Activated naive CD4-positive, alpha-beta T cell treated with anti-CD3 and anti-CD28 coated beads, Interleukin-2, amount 10 ng/mL, durations not matched to agents 7 days and 5 days (primary cell): ENCODE results near the gene C10orf120.

Source experiments
- CTCF ChIA-PET: fragments of 350-600 bp; sonication (Branson Sonifier 250); formaldehyde crosslinking; loops from one replicate; lab custom pipeline; 2021; ENCODE audit warnings: antibody characterized with exemption; lab: Charles Lee
- DNase-seq: peaks from one replicate; pipeline ENCODE4 v3.0.0-alpha.2; 2020
- H3K27ac Mint-ChIP-seq: one replicate; pipeline ENCODE4 v1.8.0; 2021; ENCODE audit warnings: mild to moderate bottlenecking, moderate library complexity, mixed read lengths
- H3K27me3 Mint-ChIP-seq: one replicate; pipeline ENCODE4 v1.8.0; 2021; ENCODE audit warnings: mild to moderate bottlenecking, mixed read lengths
- H3K36me3 Mint-ChIP-seq: one replicate; pipeline ENCODE4 v1.8.0; 2021; ENCODE audit warnings: mixed read lengths
- H3K4me1 Mint-ChIP-seq: one replicate; pipeline ENCODE4 v1.8.0; 2021; ENCODE audit warnings: mixed read lengths
- H3K4me3 Mint-ChIP-seq: one replicate; pipeline ENCODE4 v1.8.0; 2021; ENCODE audit warnings: mild to moderate bottlenecking, moderate library complexity, mixed read lengths
- H3K9me3 Mint-ChIP-seq: one replicate; pipeline ENCODE4 v1.8.0; 2021; ENCODE audit warnings: mixed read lengths

C10orf120 gene

GRCh38 chr10:122688293-122688989 lies 11.2 kb downstream of the C10orf120 start:
- H3K4me1 Mint-ChIP-seq, result no peaks in the 10 kb centered on the region
- H3K4me3 Mint-ChIP-seq, result no peak overlapping the region
- H3K27ac Mint-ChIP-seq, result no peak overlapping the region
- no peak for DNase-seq
- CTCF ChIA-PET, result no interaction called here
- H3K9me3 Mint-ChIP-seq, result no peaks in the 10 kb centered on the region
- H3K27me3 Mint-ChIP-seq, result peaks cover 16% of the 10 kb centered on the region
- no peaks in the 10 kb centered on the region for H3K36me3 Mint-ChIP-seq

- Mint-ChIP-seq H3K36me3 (no peaks in the 10 kb centered on the region), H3K27ac (no peak overlapping the region), H3K27me3 (peaks cover 21% of the 10 kb centered on the region), H3K4me1 (no peaks in the 10 kb centered on the region), H3K9me3 (no peaks in the 10 kb centered on the region), H3K4me3 (no peak overlapping the region)
- no peak for DNase-seq
- CTCF ChIA-PET, result no interaction called here
These were observed 17.1 kb downstream of the C10orf120 start for GRCh38 chr10:122682522-122682921.

DNA sequence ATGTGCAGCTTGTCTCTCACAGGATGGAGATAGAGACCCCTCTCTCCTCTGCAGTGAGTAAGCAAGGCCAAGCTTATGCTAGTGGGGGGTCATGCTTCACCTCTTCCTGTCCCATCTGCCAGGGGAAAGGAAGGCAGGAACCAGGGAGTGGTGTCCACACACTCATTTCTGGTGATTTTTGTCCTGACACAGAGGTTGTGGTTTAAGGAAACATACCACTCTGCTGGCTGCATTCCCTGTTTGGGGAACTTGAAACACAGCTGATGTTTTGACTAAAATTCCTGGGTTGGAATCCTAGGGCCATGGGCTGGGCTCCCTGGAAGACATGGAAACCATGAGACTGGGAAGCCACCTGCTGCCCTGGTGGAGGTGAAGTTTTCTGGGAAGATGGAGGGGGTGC lies 21.4 kb downstream of the C10orf120 start:
- Mint-ChIP-seq H3K27ac (no peak overlapping the region), H3K4me3 (no peak overlapping the region), H3K9me3 (no peaks in the 10 kb centered on the region), H3K27me3 (peaks cover 26% of the 10 kb centered on the region), H3K36me3 (no peaks in the 10 kb centered on the region), H3K4me1 (no peaks in the 10 kb centered on the region)
- CTCF ChIA-PET, result no interaction called here
- no peak for DNase-seq

GRCh38 chr10:122675278-122675677 lies 24.4 kb downstream of the C10orf120 start:
- Mint-ChIP-seq H3K9me3 (no peaks in the 10 kb centered on the region), H3K36me3 (no peaks in the 10 kb centered on the region), H3K27me3 (peaks cover 42% of the 10 kb centered on the region), H3K4me1 (no peaks in the 10 kb centered on the region), H3K4me3 (no peak overlapping the region), H3K27ac (no peak overlapping the region)
- DNase-seq, result no peak
- CTCF ChIA-PET, result interaction anchor here (1.3 kb wide), 1 partner anchor 13 kb away, joined by 4 read pairs; no protein-coding TSS in a partner anchor

DNA sequence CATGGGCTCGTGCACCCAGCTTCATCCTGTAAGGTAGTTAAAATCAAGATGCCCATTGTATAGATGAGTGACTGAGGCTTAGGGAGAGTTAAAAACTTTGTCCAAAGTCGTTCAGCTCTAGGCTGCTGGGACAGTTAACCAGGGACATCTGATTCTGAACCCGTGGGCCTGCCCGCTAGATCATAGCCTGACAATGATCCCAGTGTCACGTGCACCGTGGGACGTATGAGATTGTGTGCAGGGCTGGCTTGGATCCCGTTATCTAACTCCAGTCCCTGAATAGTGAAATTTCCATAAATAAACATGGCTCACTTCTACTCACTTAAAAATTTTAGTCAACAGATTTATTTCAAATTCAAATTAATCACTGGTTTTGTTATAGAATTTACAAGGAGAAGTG lies 24.9 kb downstream of the C10orf120 start:
- no peak overlapping the region for H3K27ac Mint-ChIP-seq
- CTCF ChIA-PET, result interaction anchor here (1.3 kb wide), 1 partner anchor 12 kb away, joined by 4 read pairs; no protein-coding TSS in a partner anchor
- DNase-seq, result no peak
- no peaks in the 10 kb centered on the region for H3K9me3 Mint-ChIP-seq
- H3K27me3 Mint-ChIP-seq, result peaks cover 43% of the 10 kb centered on the region
- no peak overlapping the region for H3K4me3 Mint-ChIP-seq
- no peaks in the 10 kb centered on the region for H3K36me3 Mint-ChIP-seq
- H3K4me1 Mint-ChIP-seq, result no peaks in the 10 kb centered on the region

GRCh38 chr10:122673731-122674130 lies 25.9 kb downstream of the C10orf120 start:
- no peaks in the 10 kb centered on the region for H3K36me3 Mint-ChIP-seq
- H3K27ac Mint-ChIP-seq, result no peak overlapping the region
- no peak for DNase-seq
- peaks cover 39% of the 10 kb centered on the region for H3K27me3 Mint-ChIP-seq
- no peaks in the 10 kb centered on the region for H3K9me3 Mint-ChIP-seq
- no peaks in the 10 kb centered on the region for H3K4me1 Mint-ChIP-seq
- CTCF ChIA-PET, result interaction anchor here (1.2 kb wide), 1 partner anchor 16 kb away, joined by 3 read pairs; no protein-coding TSS in a partner anchor
- H3K4me3 Mint-ChIP-seq, result no peak overlapping the region

- CTCF ChIA-PET, result interaction anchor here (1.2 kb wide), 1 partner anchor 16 kb away, joined by 3 read pairs; no protein-coding TSS in a partner anchor
- Mint-ChIP-seq H3K27ac (no peak overlapping the region), H3K4me1 (no peaks in the 10 kb centered on the region), H3K36me3 (no peaks in the 10 kb centered on the region), H3K27me3 (peaks cover 39% of the 10 kb centered on the region), H3K9me3 (no peaks in the 10 kb centered on the region), H3K4me3 (no peak overlapping the region)
- DNase-seq, result no peak
These were observed 26.4 kb downstream of the C10orf120 start for GRCh38 chr10:122673269-122673668.

- Mint-ChIP-seq H3K27ac (no peak overlapping the region), H3K36me3 (no peaks in the 10 kb centered on the region), H3K4me3 (no peak overlapping the region), H3K9me3 (no peaks in the 10 kb centered on the region), H3K4me1 (no peaks in the 10 kb centered on the region), H3K27me3 (peaks cover 37% of the 10 kb centered on the region)
- CTCF ChIA-PET, result no interaction called here
- no peak for DNase-seq
These were observed 27.0 kb downstream of the C10orf120 start for GRCh38 chr10:122672655-122673054.

- CTCF ChIA-PET, result interaction anchor here (0.7 kb wide), 1 partner anchor 20 kb away, joined by 3 read pairs; no protein-coding TSS in a partner anchor
- Mint-ChIP-seq H3K27me3 (peaks cover 33% of the 10 kb centered on the region), H3K4me3 (no peak overlapping the region), H3K9me3 (no peaks in the 10 kb centered on the region), H3K27ac (no peak overlapping the region), H3K36me3 (no peaks in the 10 kb centered on the region), H3K4me1 (no peaks in the 10 kb centered on the region)
- DNase-seq, result no peak
These were observed 28.3 kb downstream of the C10orf120 start for GRCh38 chr10:122671355-122671754.

DNA sequence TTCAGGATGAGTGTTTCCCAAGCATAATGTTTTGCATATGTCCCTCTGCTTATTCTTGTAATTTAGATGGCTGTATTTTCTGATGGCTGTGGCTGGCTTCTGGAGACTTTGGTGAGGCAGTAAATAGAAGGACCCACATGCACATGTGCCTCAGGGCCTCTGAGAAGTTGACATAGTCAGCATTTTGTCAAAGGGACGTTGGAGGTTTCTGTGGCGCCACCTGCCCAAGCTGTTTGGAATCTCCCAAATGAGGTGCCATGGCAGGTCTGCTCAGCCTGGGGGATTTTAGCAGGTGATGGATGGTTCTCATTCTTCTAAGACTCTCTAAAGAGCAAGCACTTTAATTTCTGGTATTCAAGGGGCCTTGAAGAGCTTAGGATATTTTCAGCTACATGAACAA lies 29.8 kb downstream of the C10orf120 start:
- DNase-seq, result no peak
- no peaks in the 10 kb centered on the region for H3K4me1 Mint-ChIP-seq
- peaks cover 34% of the 10 kb centered on the region for H3K27me3 Mint-ChIP-seq
- H3K4me3 Mint-ChIP-seq, result no peak overlapping the region
- no peaks in the 10 kb centered on the region for H3K36me3 Mint-ChIP-seq
- H3K27ac Mint-ChIP-seq, result no peak overlapping the region
- H3K9me3 Mint-ChIP-seq, result no peaks in the 10 kb centered on the region
- CTCF ChIA-PET, result no interaction called here

DNA sequence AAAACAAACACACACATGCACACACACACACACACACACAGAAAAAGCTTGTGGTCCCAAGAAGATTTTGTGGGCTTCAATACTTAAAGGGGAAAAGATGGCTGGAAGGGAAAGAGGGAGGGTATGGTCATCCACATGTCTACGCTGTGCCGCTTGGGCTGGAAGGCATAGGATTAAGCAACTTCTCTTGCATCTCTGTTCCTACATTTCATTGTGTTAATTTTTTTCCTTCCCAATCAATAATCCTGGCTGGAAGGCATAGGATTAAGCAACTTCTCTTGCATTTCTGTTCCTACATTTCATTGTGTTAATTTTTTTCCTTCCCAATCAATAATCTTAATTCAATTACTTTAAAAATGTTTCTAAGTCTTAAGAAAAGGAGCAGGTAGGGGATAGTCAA lies 30.6 kb downstream of the C10orf120 start:
- H3K9me3 Mint-ChIP-seq, result no peaks in the 10 kb centered on the region
- H3K4me3 Mint-ChIP-seq, result no peak overlapping the region
- no peaks in the 10 kb centered on the region for H3K4me1 Mint-ChIP-seq
- no peak for DNase-seq
- no peak overlapping the region for H3K27ac Mint-ChIP-seq
- CTCF ChIA-PET, result no interaction called here
- H3K36me3 Mint-ChIP-seq, result no peaks in the 10 kb centered on the region
- peaks cover 40% of the 10 kb centered on the region for H3K27me3 Mint-ChIP-seq

GRCh38 chr10:122665946-122666345 lies 33.7 kb downstream of the C10orf120 start:
- CTCF ChIA-PET, result no interaction called here
- H3K36me3 Mint-ChIP-seq, result no peaks in the 10 kb centered on the region
- no peak overlapping the region for H3K27ac Mint-ChIP-seq
- H3K9me3 Mint-ChIP-seq, result no peaks in the 10 kb centered on the region
- H3K4me1 Mint-ChIP-seq, result no peaks in the 10 kb centered on the region
- no peak for DNase-seq
- H3K4me3 Mint-ChIP-seq, result no peak overlapping the region
- H3K27me3 Mint-ChIP-seq, result peaks cover 21% of the 10 kb centered on the region

DNA sequence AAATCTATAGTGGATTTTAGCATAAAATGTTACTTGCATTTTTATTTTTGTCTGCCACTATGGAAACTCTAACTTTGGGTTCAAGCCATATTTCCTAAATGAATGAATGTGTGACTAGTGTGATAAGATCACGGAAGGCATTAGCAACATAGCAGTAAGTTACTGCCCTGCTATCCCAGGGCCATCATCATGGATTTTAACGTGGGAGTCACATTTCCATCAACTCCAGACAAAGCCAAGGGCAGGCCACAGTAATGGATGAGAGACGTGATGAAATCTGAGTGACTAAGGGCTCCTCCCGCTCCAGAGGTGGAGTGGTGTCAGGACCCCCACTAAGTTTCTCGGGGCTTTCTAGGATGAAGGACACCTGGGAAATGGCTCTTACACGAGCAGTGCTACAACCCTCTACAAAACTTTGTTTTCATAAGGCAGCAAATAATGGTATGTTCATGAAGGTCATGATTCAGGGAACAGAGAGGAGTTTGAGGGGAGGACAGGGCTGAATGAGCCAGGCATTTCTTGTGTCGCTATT lies 34.3 kb downstream of the C10orf120 start:
- no peaks in the 10 kb centered on the region for H3K4me1 Mint-ChIP-seq
- H3K9me3 Mint-ChIP-seq, result no peaks in the 10 kb centered on the region
- CTCF ChIA-PET, result no interaction called here
- H3K27me3 Mint-ChIP-seq, result peaks cover 15% of the 10 kb centered on the region
- no peak overlapping the region for H3K27ac Mint-ChIP-seq
- H3K4me3 Mint-ChIP-seq, result no peak overlapping the region
- no peaks in the 10 kb centered on the region for H3K36me3 Mint-ChIP-seq
- DNase-seq, result no peak

GRCh38 chr10:122664501-122664900 lies 35.1 kb downstream of the C10orf120 start:
- Mint-ChIP-seq H3K4me3 (no peak overlapping the region), H3K4me1 (no peaks in the 10 kb centered on the region), H3K27ac (no peak overlapping the region), H3K36me3 (no peaks in the 10 kb centered on the region), H3K27me3 (peaks cover 12% of the 10 kb centered on the region), H3K9me3 (no peaks in the 10 kb centered on the region)
- DNase-seq, result no peak
- CTCF ChIA-PET, result no interaction called here

DNA sequence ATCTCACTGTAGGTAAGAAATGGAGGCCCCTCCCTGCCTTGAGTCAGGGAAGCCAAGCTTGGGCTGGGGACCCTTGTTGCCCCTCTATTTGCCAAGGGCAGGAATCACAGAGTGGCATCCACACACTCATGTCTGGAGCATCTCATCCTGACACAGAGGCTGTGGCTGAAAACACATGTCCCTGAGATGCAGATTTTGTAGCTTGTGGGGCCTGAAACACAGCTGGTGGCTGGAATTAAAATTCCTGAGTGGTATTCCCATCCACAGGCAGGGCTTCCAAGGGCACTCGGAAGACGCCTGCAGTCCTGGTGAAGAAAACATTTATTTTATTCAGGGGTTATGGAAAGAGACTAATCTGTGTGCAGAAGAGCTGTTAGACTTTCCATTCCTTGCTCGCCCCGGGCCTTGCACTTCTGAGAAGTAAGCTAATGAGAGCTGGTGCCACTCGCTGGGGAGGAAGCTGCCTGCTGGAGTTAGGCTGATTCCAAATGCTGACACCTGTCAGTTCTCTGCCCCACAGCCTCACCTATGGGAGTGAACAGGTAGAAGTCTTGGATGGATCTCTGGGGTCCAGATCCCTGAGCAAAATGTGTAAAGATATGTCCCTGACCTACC lies 36.0 kb downstream of the C10orf120 start:
- Mint-ChIP-seq H3K36me3 (no peaks in the 10 kb centered on the region), H3K4me1 (no peaks in the 10 kb centered on the region), H3K27me3 (peaks cover 12% of the 10 kb centered on the region), H3K9me3 (no peaks in the 10 kb centered on the region), H3K27ac (no peak overlapping the region), H3K4me3 (no peak overlapping the region)
- DNase-seq, result no peak
- CTCF ChIA-PET, result interaction anchor here (1.4 kb wide), 2 partner anchors 12 to 15 kb away, joined by 4 read pairs; no protein-coding TSS in a partner anchor
